ENCODE data around the gene KRTAP5-1. TPM values are rescaled to one million over a fixed set of nuclear protein-coding genes. Genes with fewer than 3 reads are reported as not detected.
A peak's percentile ranks its signal among the peaks of the same experiment; 100 is the strongest.

Gene KRTAP5-1
- total RNA-seq, 2 donors from 2014 or later: not detected

GRCh38 chr11:1574238-1574932 lies 10.7 kb downstream of the KRTAP5-1 start:
- peak overlapping the region; percentile 53 to 68 for H3K27ac ChIP-seq
- DNase-seq (ENCODE audit: low spot score) (no peak), ATAC-seq (ENCODE audit: insufficient number of reproducible peaks, low FRiP score, low read depth) (no peak)
- TF ChIP-seq, protein P1, sequence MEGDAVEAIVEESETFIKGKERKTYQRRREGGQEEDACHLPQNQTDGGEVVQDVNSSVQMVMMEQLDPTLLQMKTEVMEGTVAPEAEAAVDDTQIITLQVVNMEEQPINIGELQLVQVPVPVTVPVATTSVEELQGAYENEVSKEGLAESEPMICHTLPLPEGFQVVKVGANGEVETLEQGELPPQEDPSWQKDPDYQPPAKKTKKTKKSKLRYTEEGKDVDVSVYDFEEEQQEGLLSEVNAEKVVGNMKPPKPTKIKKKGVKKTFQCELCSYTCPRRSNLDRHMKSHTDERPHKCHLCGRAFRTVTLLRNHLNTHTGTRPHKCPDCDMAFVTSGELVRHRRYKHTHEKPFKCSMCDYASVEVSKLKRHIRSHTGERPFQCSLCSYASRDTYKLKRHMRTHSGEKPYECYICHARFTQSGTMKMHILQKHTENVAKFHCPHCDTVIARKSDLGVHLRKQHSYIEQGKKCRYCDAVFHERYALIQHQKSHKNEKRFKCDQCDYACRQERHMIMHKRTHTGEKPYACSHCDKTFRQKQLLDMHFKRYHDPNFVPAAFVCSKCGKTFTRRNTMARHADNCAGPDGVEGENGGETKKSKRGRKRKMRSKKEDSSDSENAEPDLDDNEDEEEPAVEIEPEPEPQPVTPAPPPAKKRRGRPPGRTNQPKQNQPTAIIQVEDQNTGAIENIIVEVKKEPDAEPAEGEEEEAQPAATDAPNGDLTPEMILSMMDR (IDR thresholded peaks at IDR 0.05): peak; percentile 67
- no peaks in the 10 kb centered on the region for H3K9me3 ChIP-seq
- no peaks in the 10 kb centered on the region for H3K36me3 ChIP-seq
- H3K27me3 ChIP-seq (replicated peaks; ENCODE audit: insufficient read depth): no peaks in the 10 kb centered on the region
- peak overlapping the region; percentile 88 for H3K4me3 ChIP-seq
- peaks cover 9 to 39% of the 10 kb centered on the region in 2 donors for H3K4me1 ChIP-seq (ENCODE audit: control insufficient read depth in 1 of 2, low read depth in 2 of 2)

DNA sequence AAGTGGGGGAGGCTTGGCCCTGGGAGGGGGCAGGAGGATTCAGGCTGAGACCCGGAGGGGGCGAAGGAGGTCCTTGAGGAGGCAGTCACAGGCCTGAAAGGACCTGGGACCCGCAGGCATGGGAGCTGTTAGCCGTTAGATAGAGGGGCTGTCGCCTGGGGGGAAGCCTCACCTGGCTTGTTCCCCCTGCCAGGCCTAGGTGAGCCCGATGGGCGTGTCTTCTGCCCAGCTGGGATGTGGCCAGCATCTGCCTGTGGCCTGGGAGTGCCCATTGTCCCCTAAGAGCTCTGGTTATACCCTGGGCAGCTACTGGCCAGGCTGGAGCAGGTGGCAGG lies 11.2 kb downstream of the KRTAP5-1 start:
- H3K27me3 ChIP-seq (replicated peaks; ENCODE audit: insufficient read depth): no peaks in the 10 kb centered on the region
- no peak for ATAC-seq (ENCODE audit: insufficient number of reproducible peaks, low FRiP score, low read depth)
- H3K27ac ChIP-seq: peak overlapping the region; percentile 53 to 68
- peaks cover 10 to 44% of the 10 kb centered on the region in 2 donors for H3K4me1 ChIP-seq (ENCODE audit: control insufficient read depth in 1 of 2, low read depth in 2 of 2)
- TF ChIP-seq, protein P1 (IDR thresholded peaks at IDR 0.05): no peak
- H3K9me3 ChIP-seq: no peaks in the 10 kb centered on the region
- no peak for DNase-seq (ENCODE audit: low spot score)
- peak overlapping the region; percentile 88 for H3K4me3 ChIP-seq
- no peaks in the 10 kb centered on the region for H3K36me3 ChIP-seq

- Histone ChIP-seq H3K9me3 (no peaks in the 10 kb centered on the region), H3K27ac (peak overlapping the region; percentile 53 to 68), H3K4me1 (ENCODE audit: control insufficient read depth in 1 of 2, low read depth in 2 of 2) (peaks cover 14 to 50% of the 10 kb centered on the region in 2 donors), H3K4me3 (peak overlapping the region; percentile 88), H3K36me3 (no peaks in the 10 kb centered on the region), H3K27me3 (replicated peaks; ENCODE audit: insufficient read depth) (no peaks in the 10 kb centered on the region)
- ATAC-seq (ENCODE audit: insufficient number of reproducible peaks, low FRiP score, low read depth) (no peak), DNase-seq (ENCODE audit: low spot score) (no peak)
- TF ChIP-seq, protein P1 (IDR thresholded peaks at IDR 0.05): no peak
These were observed 11.8 kb downstream of the KRTAP5-1 start for GRCh38 chr11:1573077-1573902.

DNA sequence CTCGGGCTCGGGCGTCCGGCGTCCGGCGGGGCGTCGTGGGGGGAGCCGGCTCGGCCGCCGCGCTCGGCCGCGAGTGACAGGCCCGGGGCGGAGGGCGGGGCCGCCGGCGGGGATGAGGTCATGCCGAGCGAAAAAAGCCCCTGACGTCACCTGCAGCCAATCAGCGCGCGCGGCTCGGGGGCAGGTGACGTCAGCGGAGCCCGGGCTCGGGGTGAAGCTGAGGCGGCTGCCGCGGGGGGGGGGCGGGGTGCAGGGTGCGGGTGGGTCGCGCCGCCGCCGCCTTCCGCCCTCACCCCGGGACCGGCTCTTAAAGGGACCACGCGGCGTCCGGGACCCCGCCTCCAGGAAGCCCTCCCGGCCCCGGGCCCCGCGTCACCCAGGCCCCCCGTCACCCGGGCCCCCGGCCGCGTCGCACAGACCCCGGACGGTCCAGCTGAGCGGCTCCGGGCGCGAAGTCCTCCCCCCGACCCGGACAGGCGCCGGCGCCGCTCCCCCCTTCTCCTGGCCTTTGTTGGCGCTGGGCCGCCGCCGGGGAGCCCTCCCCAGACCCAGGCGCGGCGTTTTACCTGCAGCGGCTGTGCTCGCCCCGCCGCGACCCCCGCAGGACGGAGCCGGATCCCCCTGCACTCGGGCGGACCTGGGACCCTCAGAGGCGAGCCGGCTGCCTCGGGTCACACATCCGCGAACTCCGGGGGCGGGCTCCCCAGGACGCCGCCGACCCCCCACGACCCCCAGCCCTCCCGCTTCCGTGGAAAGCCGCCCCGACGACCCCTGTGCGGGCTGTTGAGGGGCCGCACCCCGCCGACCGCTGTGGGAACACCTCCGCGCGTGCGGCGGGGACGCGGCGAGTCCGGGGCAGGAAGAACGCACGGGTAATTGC lies 12.6 kb downstream of the KRTAP5-1 start, which contains the start of gene DUSP8:
TSS of gene DUSP8 (minus strand) at position 75 of the 880 bp plus-strand sequence. CDS start 6,445 bp downstream, outside the sequence.
- Histone ChIP-seq H3K4me1 (ENCODE audit: control insufficient read depth in 1 of 2, low read depth in 2 of 2) (peaks cover 14 to 53% of the 10 kb centered on the region in 2 donors), H3K4me3 (peak within 1 kb of the TSS; percentile 94), H3K36me3 (no peaks in the 10 kb centered on the region), H3K27ac (peak within 1 kb of the TSS; percentile 67 to 69), H3K9me3 (no peaks in the 10 kb centered on the region), H3K27me3 (replicated peaks; ENCODE audit: insufficient read depth) (no peaks in the 10 kb centered on the region)
- TF ChIP-seq, protein P1 (IDR thresholded peaks at IDR 0.05): no peak
- DNase-seq (ENCODE audit: low spot score): peak; percentile 76
- ATAC-seq (ENCODE audit: insufficient number of reproducible peaks, low FRiP score, low read depth): peak; percentile 85

Data from thoracic aorta (tissue), 2 donors.